HL-60 (cell line): ENCODE results near the gene TMEM108.

ENCODE experiments used
- DNase-seq, 2 experiments: peaks; one replicate each; pipeline ENCODE4 v3.0.0-alpha.2; 2010 to 2020; ENCODE audit warnings: low read depth in 1 of 2, low spot score in 1 of 2
- H3K27ac ChIP-seq: fragments of 250-450 bp; sonication (Bioruptor Pico); replicated peaks from 2 replicates; pipeline ENCODE4 v1.5.1; 2020; ENCODE audit warnings: mild to moderate bottlenecking, moderate library complexity
- H3K27me3 ChIP-seq: fragments of 250-450 bp; sonication (Bioruptor Pico); 2 replicates; pipeline ENCODE4 v1.5.1; 2021; ENCODE audit warnings: mild to moderate bottlenecking, moderate library complexity; ENCODE audit not compliant: insufficient read depth, poor library complexity, severe bottlenecking
- H3K4me3 ChIP-seq: replicated peaks from 2 replicates; pipeline ENCODE4 v1.5.1; 2011; ENCODE audit warnings: mild to moderate bottlenecking, control low read depth, low read length; ENCODE audit not compliant: insufficient read depth
- GABPA ChIP-seq: IDR thresholded peaks from 2 replicates; pipeline ENCODE4 v1.6.1; 2012; ENCODE audit warnings: low read depth
- POLR2AphosphoS5 ChIP-seq: IDR thresholded peaks from 2 replicates; pipeline ENCODE4 v1.6.1; 2012; ENCODE audit warnings: low read depth
- REST ChIP-seq: IDR thresholded peaks from 2 replicates; pipeline ENCODE4 v1.6.1; 2012; ENCODE audit warnings: low read depth; ENCODE audit not compliant: insufficient replicate concordance
- SPI1 ChIP-seq: IDR thresholded peaks from 2 replicates; pipeline ENCODE4 v1.6.1; 2012; ENCODE audit warnings: low read depth, mild to moderate bottlenecking, borderline replicate concordance
- TF ChIP-seq, protein P1 (sequence below): IDR thresholded peaks from one replicate; pipeline ENCODE4 v1.5.1; 2011; ENCODE audit warnings: low read length, control low read depth, inconsistent platforms; ENCODE audit not compliant: insufficient read depth

The TMEM108 gene

DNA sequence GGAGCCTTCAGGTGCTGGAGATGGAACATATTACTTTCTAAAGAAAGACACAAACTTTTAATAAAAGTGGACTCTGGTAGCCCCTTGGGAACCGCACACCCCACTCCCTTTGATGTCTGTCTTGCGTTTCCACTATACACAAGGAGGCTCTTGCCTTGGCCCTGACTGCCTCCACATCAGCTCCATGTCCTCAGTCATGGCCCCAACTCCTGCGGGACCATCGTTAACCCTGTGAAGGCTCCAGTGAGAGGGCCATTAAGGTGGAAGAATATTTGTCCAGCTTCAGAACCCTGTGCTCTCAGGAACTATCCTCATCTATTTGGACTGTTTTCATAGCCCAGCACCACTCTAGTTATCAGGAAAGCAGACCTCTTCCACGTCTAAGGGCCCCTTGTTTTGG, 345.6 kb downstream of the TMEM108 start:
- TF ChIP-seq POLR2AphosphoS5, result no peak
- no peak for TF ChIP-seq SPI1
- no peak for TF ChIP-seq REST
- no peak for TF ChIP-seq GABPA
- TF ChIP-seq, protein P1, sequence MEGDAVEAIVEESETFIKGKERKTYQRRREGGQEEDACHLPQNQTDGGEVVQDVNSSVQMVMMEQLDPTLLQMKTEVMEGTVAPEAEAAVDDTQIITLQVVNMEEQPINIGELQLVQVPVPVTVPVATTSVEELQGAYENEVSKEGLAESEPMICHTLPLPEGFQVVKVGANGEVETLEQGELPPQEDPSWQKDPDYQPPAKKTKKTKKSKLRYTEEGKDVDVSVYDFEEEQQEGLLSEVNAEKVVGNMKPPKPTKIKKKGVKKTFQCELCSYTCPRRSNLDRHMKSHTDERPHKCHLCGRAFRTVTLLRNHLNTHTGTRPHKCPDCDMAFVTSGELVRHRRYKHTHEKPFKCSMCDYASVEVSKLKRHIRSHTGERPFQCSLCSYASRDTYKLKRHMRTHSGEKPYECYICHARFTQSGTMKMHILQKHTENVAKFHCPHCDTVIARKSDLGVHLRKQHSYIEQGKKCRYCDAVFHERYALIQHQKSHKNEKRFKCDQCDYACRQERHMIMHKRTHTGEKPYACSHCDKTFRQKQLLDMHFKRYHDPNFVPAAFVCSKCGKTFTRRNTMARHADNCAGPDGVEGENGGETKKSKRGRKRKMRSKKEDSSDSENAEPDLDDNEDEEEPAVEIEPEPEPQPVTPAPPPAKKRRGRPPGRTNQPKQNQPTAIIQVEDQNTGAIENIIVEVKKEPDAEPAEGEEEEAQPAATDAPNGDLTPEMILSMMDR, result no peak
- peaks cover 5% of the 10 kb centered on the region for H3K27me3 ChIP-seq
- DNase-seq, result no peak
- no peak overlapping the region for H3K4me3 ChIP-seq
- no peak overlapping the region for H3K27ac ChIP-seq

- H3K27ac ChIP-seq, result no peak overlapping the region
- H3K4me3 ChIP-seq, result no peak overlapping the region
- H3K27me3 ChIP-seq, result peaks cover 5% of the 10 kb centered on the region
- TF ChIP-seq, protein P1, result peak; percentile 44
- TF ChIP-seq POLR2AphosphoS5, result no peak
- peak in 1 of 2 experiments; percentile 31 for DNase-seq
Measured at GRCh38 chr3:133384331-133385027, 346.3 kb downstream of the TMEM108 start.

- peaks cover 5% of the 10 kb centered on the region for H3K27me3 ChIP-seq
- H3K27ac ChIP-seq, result no peak overlapping the region
- H3K4me3 ChIP-seq, result no peak overlapping the region
- TF ChIP-seq REST (no peak), SPI1 (no peak), POLR2AphosphoS5 (no peak), GABPA (no peak)
- TF ChIP-seq, protein P1, result no peak
- no peak for DNase-seq
Measured at GRCh38 chr3:133386876-133387275, 348.7 kb downstream of the TMEM108 start.

- no peak for DNase-seq
- H3K27ac ChIP-seq, result no peak overlapping the region
- H3K4me3 ChIP-seq, result no peak overlapping the region
- TF ChIP-seq, protein P1, result no peak
- TF ChIP-seq POLR2AphosphoS5 (no peak), SPI1 (no peak), REST (no peak), GABPA (no peak)
- H3K27me3 ChIP-seq, result peaks cover 5% of the 10 kb centered on the region
Measured at GRCh38 chr3:133387341-133387740, 349.1 kb downstream of the TMEM108 start.
